Endometrial microvascular endothelial cells (primary cell): ENCODE results near the gene SCYL1. TPM values are rescaled to one million over a fixed set of nuclear protein-coding genes. Genes with fewer than 3 reads are reported as not detected.
"Not testable (repeated sequence)": the region's sequence is repeated elsewhere in the genome, so short reads cannot be mapped to it uniquely, and the experiment has no call there.

Experiments
- in situ Hi-C: cut with HindIII; loops from 2 replicates; pipeline ENCODE4 v1.10.0; 2017; ENCODE audit warnings: low sequenced_read_pairs, low pct_unique_long_range_greater_than_20kb; ENCODE audit errors: inconsistent ontology term
- total RNA-seq: library from RNA; depleted of rRNA; stranded (reverse); fragments of >200 nt; gene quantifications from one replicate; pipeline ENCODE4 v1.2.3, GENCODE V29; 2015; ENCODE audit errors: inconsistent ontology term

SCYL1 gene
- total RNA-seq, 1 donor from 2014 or later, result 110 TPM

DNA sequence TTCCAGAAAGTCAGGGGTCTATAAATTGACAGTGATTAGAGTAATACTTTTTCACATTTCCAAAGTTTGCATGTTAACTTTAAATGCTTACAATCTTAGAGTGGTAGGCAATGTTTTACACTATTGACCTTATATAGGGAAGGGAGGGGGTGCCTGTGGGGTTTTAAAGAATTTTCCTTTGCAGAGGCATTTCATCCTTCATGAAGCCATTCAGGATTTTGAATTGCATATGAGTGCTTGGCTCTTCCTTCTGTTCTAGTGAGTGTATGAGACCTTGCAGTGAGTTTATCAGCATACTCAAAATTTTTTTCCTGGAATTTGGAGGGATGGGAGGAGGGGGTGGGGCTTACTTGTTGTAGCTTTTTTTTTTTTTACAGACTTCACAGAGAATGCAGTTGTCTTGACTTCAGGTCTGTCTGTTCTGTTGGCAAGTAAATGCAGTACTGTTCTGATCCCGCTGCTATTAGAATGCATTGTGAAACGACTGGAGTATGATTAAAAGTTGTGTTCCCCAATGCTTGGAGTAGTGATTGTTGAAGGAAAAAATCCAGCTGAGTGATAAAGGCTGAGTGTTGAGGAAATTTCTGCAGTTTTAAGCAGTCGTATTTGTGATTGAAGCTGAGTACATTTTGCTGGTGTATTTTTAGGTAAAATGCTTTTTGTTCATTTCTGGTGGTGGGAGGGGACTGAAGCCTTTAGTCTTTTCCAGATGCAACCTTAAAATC is 20.8 kb upstream of the SCYL1 start:
- in situ Hi-C loops, result no loop called here

DNA sequence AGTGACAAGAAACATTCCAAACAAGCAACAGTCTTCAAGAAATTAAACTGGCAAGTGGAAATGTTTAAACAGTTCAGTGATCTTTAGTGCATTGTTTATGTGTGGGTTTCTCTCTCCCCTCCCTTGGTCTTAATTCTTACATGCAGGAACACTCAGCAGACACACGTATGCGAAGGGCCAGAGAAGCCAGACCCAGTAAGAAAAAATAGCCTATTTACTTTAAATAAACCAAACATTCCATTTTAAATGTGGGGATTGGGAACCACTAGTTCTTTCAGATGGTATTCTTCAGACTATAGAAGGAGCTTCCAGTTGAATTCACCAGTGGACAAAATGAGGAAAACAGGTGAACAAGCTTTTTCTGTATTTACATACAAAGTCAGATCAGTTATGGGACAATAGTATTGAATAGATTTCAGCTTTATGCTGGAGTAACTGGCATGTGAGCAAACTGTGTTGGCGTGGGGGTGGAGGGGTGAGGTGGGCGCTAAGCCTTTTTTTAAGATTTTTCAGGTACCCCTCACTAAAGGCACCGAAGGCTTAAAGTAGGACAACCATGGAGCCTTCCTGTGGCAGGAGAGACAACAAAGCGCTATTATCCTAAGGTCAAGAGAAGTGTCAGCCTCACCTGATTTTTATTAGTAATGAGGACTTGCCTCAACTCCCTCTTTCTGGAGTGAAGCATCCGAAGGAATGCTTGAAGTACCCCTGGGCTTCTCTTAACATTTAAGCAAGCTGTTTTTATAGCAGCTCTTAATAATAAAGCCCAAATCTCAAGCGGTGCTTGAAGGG is 20.0 kb upstream of the SCYL1 start:
- in situ Hi-C loops, result no loop called here

DNA sequence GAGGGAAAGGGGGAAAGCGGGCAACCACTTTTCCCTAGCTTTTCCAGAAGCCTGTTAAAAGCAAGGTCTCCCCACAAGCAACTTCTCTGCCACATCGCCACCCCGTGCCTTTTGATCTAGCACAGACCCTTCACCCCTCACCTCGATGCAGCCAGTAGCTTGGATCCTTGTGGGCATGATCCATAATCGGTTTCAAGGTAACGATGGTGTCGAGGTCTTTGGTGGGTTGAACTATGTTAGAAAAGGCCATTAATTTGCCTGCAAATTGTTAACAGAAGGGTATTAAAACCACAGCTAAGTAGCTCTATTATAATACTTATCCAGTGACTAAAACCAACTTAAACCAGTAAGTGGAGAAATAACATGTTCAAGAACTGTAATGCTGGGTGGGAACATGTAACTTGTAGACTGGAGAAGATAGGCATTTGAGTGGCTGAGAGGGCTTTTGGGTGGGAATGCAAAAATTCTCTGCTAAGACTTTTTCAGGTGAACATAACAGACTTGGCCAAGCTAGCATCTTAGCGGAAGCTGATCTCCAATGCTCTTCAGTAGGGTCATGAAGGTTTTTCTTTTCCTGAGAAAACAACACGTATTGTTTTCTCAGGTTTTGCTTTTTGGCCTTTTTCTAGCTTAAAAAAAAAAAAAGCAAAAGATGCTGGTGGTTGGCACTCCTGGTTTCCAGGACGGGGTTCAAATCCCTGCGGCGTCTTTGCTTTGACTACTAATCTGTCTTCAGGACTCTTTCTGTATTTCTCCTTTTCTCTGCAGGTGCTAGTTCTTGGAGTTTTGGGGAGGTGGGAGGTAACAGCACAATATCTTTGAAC is 19.2 kb upstream of the SCYL1 start:
- in situ Hi-C loops, result no loop called here

DNA sequence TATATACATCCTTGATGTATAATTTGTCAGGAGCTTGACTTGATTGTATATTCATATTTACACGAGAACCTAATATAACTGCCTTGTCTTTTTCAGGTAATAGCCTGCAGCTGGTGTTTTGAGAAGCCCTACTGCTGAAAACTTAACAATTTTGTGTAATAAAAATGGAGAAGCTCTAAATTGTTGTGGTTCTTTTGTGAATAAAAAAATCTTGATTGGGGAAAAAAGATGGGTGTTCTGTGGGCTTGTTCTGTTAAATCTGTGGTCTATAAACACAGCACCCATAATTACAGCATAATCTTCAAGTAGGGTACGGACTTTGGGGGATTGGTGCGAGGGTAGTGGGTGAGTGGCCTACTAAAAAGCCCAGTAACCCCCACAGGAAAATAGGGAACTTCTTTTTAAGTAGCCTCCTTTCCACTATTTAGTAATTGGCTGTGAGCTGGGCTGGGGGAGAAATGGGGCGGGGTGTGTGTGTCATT is 18.6 kb upstream of the SCYL1 start:
- in situ Hi-C loops, result no loop called here

DNA sequence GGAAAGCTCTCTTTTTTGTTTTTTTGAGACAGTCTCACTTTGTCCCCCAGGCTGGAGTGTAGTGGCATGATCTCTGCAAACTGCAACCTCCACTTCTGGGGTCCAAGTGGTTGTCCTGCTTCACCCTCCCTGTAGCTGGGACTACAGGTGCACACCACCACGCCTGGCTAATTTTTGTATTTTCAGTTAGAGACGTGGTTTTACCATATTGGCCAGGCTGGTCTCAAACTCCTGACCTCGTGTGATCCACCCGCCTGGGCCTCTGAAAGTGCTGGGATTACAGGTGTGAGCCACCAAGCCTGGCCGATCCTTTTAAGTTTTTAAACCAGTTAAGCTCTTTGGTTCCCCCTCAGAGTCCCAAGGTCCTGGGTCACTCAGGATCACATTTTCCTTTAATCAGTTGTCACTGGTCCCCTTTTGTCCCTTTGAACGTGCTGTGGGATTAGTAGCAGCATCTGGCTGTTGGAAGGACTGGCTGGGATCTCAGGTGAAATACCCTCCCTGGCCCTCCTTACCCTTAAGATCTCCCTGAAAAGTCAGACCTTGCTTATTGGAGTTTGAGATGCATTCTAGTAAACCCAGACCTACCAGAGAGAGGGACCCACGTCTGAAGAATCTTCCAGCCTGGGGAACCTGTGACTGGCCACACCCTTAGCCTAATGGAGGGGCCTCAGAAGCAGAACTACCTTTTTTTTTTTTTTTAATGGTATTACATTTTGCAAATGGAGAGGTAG is 17.9 kb upstream of the SCYL1 start:
- in situ Hi-C loops, result no loop called here

DNA sequence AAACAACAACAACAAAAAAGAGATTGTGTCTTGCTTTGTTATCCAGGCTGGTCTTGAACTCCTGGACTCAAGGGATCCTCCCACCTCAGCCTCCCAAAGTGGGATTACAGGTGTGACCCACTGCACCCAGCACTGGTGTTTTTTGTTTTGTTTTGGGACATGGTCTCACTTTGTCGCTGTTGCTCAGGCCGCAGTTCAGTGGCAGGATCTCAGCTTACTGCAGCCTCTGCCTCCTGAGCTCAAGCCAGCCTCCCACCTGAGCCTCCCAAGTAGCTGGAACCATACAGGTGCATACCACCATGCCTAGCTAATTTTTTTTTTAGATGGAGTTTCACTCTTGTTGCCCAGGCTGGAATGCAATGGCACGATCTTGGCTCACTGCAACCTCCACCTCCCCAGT is 12.6 kb upstream of the SCYL1 start:
- in situ Hi-C loops, result not testable (repeated sequence)

DNA sequence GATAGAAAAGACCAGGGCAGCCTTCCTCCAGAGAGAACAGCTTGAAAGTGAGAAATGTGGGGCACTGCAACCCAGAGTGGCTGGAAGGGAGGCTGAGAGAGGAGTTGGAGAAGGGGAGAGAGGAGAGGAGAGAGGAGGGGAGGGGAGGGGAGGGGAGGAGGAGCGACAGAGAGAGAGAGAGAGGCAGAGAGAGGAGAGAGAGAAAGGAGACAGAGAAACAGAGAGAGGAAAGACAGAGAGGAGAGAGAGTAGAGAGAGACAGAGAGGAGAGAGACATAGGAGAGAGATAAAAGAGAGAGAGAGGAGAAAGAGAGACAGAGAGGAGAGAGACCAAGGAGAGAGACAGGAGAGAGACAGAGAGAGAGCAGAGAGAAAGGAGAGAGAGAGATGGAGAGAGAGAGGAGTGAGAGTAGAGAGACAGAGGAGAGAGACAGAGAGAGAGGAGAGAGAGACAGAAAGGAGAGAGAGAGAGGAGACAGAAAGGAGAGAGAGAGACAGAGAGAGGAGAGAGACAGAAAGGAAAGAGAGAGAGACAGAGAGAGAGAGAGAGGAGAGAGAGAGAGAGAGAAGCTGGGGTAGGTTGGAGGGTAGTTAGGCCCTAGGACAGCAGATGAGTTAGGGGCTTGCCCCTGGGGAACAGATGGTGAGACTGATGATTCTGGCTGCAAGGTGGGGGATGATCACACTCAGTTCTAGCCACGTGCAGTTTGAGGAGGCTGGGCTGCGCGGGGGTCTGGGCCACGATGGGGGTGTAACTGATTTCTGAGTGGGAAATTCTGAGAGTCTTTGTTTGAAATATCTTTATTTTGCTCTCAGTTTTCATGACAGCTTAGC is 8.5 kb upstream of the SCYL1 start:
- in situ Hi-C loops, result no loop called here

DNA sequence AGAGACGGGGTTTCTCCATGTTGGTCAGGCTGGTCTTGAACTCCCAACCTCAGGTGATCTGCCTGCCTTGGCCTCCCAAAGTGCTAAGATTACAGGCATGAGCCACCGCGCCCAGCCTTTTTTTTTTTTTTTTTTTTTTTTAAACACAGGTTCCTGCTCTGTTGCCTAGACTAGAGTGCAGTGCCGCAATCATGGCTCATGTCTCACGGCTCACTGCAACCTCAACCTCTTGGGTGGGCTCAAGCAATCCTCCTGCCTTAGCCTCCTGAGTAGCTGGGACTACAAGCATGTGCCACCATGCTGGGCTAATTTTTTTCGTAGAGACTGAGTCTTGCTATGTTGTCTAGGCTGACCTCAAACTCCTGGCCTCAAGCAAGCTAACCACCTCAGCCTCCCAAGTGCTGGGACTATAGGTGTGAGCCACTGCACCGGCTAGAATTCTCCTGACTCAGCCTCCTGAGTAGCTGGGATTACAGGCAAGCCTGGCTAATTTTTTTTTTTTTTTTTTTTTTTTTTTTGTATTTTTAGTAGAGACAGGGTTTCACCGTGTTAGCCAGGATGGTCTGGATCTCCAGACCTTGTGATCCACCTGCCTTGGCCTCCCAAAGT is 5.8 kb upstream of the SCYL1 start:
- in situ Hi-C loops, result not testable (repeated sequence)

DNA sequence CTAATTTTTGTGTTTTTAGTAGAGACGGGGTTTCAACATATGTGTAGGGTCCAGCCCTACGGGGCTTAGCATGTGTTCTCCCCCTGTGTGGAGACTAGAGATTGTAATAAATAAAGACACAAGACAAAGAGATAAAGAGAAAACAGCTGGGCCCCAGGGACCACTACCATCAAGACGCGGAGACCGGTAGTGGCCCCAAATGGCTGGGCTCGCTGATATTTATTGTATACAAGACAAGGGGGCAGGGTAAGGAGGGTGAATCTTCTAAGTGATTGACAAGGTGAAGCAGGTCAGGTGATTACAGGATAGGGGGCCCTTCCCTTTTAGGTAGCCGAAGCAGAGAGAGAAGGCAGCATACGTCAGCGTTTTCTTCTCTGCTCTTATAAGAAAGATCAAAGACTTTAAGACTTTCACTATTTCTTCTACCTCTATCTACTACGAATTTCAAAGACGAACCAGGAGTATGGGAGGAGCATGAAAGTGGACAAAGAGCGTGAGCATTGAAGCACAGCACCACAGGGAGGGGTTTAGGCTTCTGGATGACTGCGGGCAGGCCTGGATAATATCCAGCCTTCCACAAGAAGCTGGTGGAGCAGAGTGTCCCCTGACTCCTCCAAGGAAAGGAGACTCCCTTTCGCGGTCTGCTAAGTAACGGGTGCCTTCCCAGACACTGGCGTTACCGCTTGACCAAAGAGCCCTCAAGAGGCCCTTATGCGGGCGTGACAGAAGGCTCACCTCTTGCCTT is 2.9 kb upstream of the SCYL1 start:
- in situ Hi-C loops, result not testable (repeated sequence)

DNA sequence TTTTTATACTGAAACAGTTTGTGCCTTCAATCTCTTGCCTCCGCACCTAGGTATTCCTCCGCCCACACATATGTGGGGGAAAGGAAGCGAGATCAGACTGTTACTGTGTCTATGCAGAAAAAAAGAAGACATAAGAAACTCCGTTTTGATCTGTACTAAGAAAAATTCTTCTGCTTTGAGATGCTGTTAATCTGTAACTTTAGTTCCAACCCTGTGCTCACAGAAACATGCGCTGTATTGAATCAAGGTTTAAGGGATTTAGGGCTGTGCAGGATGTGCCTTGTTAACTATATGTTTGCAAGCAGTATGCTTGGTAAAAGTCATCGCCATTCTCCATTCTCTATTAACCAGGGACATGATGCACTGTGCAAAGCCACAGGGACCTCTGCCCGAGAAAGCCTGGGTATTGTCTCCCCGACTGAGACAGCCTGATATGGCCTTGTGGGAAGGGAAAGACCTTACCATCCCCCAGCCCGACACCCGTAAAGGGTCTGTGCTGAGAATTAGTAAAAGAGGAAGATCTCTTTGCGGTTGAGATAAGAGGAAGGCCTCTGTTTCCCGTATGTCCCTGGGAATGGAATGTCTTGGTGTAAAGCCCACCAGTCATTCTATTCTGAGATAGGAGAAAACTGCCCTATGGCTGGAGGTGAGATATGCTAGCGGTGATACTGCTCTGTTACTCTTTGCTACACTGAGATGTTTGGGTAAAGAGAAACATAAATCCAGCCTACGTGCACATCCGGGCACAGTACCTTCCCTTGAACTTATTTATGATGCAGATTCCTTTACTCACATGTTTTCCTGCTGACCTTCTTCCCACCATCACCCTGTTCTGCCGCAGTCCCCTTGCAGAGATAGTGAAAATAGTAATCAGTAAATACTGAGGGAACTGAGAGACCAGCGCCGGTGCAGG is 1.9 kb upstream of the SCYL1 start:
- in situ Hi-C loops, result not testable (repeated sequence)

DNA sequence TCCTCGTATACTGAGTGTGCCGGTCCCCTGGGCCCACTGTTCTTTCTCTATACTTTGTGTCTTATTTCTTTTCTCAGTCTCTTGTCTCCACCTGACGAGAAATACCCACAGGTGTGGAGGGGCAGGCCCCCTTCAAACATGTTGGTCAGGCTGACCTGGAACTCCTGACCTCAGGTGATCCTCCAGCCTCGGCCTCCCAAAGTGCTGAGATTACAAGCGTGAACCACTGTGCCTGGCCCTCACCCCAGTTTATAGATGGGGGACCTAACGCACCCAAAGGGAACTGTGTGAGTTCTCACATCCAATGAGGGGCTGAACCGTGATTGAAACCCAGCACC is 1.3 kb upstream of the SCYL1 start:
- in situ Hi-C loops, result not testable (repeated sequence)

DNA sequence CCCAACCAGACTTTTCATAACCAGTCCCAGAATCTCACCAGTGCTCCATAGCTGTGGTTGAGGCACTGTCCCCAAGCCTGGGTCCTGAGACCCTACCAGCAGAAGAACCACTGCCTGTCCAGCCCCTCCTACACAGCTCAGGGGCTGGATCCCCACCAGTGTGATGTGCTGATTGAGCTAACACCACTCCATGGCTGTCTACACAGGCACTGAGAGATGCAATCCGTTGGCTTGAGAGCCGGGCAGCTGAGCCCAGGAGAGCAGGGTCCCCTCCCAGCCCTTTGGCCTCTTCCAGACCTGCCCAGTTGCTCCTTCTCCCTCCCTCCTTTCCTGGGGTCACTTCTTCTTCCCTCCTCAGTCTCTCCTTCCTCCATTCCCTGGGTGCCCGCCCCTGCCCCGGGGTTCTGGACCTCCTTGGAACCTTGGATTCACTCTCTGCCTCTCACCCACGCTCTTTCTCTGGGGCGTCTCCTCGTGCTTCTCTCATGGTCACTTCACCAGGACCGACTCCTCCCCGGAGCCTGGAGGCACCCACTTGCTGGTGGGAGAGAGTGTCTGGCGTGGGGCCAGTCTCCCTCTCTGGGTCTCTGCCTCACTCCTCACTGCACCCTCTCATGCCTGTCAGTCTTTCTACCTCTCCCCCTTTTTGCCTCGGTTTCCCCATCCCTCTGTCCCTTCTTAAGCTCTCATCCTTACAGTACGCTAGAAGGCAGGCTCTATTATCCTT is 706 bp upstream of the SCYL1 start:
- in situ Hi-C loops, result no loop called here

DNA sequence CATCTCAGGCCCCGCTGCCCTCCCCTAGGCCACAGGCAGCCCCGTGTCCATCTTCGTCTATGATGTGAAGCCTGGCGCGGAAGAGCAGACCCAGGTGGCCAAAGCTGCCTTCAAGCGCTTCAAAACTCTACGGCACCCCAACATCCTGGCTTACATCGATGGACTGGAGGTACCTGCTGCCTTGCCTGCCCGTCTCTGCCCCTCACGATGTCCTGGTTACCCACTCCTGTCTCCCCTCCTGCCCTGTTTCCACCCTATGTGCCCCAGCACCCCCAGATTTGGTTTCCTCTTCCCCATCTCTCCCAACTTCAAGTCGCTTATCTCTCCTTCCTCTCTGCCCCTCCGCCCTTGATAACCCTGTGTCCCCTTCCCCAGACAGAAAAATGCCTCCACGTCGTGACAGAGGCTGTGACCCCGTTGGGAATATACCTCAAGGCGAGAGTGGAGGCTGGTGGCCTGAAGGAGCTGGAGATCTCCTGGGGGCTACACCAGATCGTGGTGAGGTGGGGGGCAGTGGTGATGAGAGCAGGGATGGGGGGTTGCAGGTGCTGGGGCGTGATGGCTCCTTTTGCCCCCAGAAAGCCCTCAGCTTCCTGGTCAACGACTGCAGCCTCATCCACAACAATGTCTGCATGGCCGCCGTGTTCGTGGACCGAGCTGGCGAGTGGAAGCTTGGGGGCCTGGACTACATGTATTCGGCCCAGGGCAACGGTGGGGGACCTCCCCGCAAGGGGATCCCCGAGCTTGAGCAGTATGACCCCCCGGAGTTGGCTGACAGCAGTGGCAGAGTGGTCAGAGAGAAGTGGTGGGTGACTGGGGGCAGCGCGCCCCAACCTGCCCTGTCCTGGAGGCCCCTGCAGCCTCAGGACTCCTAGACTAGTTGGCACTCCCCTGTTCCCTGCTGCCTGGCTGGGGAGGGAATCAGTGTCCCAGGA is 930 bp downstream of the SCYL1 start:
- in situ Hi-C loops, result no loop called here

DNA sequence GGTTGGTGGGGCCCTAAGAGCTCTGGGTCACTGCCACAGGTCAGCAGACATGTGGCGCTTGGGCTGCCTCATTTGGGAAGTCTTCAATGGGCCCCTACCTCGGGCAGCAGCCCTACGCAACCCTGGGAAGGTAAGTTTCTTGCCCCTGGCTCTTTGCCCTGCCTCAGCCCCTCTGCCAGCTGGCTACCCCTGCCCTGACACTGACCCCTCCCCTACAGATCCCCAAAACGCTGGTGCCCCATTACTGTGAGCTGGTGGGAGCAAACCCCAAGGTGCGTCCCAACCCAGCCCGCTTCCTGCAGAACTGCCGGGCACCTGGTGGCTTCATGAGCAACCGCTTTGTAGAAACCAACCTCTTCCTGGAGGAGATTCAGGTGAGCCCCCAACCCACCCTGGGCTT is 1.9 kb downstream of the SCYL1 start:
- in situ Hi-C loops, result no loop called here
